Parathyroid adenoma (tissue), 2 donors: ENCODE data around the gene TAF5L.
"Not testable (repeated sequence)": the region's sequence is repeated elsewhere in the genome, so short reads cannot be mapped to it uniquely, and the experiment has no call there.

Experiments used
- H2AFZ ChIP-seq: fragments of 300-600 bp; sonication (generic); one replicate; pipeline ENCODE4 v1.7.0; 2017; ENCODE audit warnings: antibody characterized with exemption, mild to moderate bottlenecking
- H3K27ac ChIP-seq: fragments of 300-600 bp; sonication (generic); one replicate; pipeline ENCODE4 v1.7.0; 2017
- H3K27me3 ChIP-seq: fragments of 300-600 bp; sonication (generic); one replicate; pipeline ENCODE4 v1.7.0; 2017; ENCODE audit warnings: low read length; ENCODE audit not compliant: control insufficient read depth, insufficient read depth
- H3K36me3 ChIP-seq: fragments of 300-600 bp; sonication (generic); one replicate; pipeline ENCODE4 v1.7.0; 2017; ENCODE audit warnings: low read length; ENCODE audit not compliant: control insufficient read depth, insufficient read depth
- H3K4me1 ChIP-seq: fragments of 300-600 bp; sonication (generic); one replicate; pipeline ENCODE4 v1.7.0; 2017; ENCODE audit warnings: control low read depth
- H3K4me2 ChIP-seq: fragments of 300-600 bp; sonication (generic); one replicate; pipeline ENCODE4 v1.7.0; 2017; ENCODE audit warnings: low read length
- H3K4me3 ChIP-seq: fragments of 300-600 bp; sonication (generic); one replicate; pipeline ENCODE4 v1.7.0; 2017; ENCODE audit warnings: low read depth, low read length
- H3K79me2 ChIP-seq: fragments of 300-600 bp; sonication (generic); one replicate; pipeline ENCODE4 v1.7.0; 2017; ENCODE audit warnings: control low read depth
- H3K9ac ChIP-seq: fragments of 300-600 bp; sonication (generic); one replicate; pipeline ENCODE4 v1.7.0; 2017; ENCODE audit warnings: mild to moderate bottlenecking
- H3K9me3 ChIP-seq: fragments of 300-600 bp; sonication (generic); one replicate; pipeline ENCODE4 v1.7.0; 2017; ENCODE audit warnings: low read length; ENCODE audit not compliant: control insufficient read depth
- CTCF ChIP-seq: fragments of 300-600 bp; sonication (generic); IDR thresholded peaks from one replicate; pipeline ENCODE4 v1.7.0; 2017; ENCODE audit warnings: antibody characterized with exemption, mild to moderate bottlenecking
- donor health status: primary hyperparathyroidism.

Gene TAF5L

GRCh38 chr1:229561141-229561540, 64.8 kb downstream of the TAF5L start:
- Histone ChIP-seq H3K9me3 (no peaks in the 10 kb centered on the region), H3K79me2 (peaks cover 7% of the 10 kb centered on the region), H3K4me1 (no peaks in the 10 kb centered on the region), H3K4me3 (no peak overlapping the region), H3K27ac (no peak overlapping the region), H3K9ac (no peak overlapping the region), H3K36me3 (no peaks in the 10 kb centered on the region), H2AFZ (no peak overlapping the region), H3K27me3 (no peaks in the 10 kb centered on the region), H3K4me2 (no peak overlapping the region)
- TF ChIP-seq CTCF = no peak

GRCh38 chr1:229560124-229560523, 65.8 kb downstream of the TAF5L start:
- H3K79me2 ChIP-seq, H3K27ac ChIP-seq, H3K4me1 ChIP-seq, H3K9me3 ChIP-seq, H3K4me2 ChIP-seq, H3K27me3 ChIP-seq, H3K4me3 ChIP-seq, H2AFZ ChIP-seq, H3K9ac ChIP-seq, H3K36me3 ChIP-seq: not testable (repeated sequence)

GRCh38 chr1:229559336-229559801, 66.6 kb downstream of the TAF5L start:
- H2AFZ ChIP-seq = peak overlapping the region; percentile 89
- H3K4me2 ChIP-seq = peak overlapping the region; percentile 61
- H3K4me3 ChIP-seq = peak overlapping the region; percentile 51
- not testable (repeated sequence) for H3K4me1 ChIP-seq, H3K27me3 ChIP-seq, H3K9ac ChIP-seq, H3K79me2 ChIP-seq, H3K36me3 ChIP-seq, H3K9me3 ChIP-seq
- H3K27ac ChIP-seq = peak overlapping the region; percentile 33

GRCh38 chr1:229558460-229559335, 67.2 kb downstream of the TAF5L start, which contains the start of gene ABCB10:
Gene ABCB10, minus strand, starts transcription at chr1:229558707. Its CDS starts 55 bp downstream, at chr1:229558652.
- peak; percentile 77 for TF ChIP-seq CTCF
- no peaks in the 10 kb centered on the region for H3K4me1 ChIP-seq
- H3K9ac ChIP-seq = no peak within 1 kb of the TSS
- H3K4me2 ChIP-seq = peak within 1 kb of the TSS; percentile 86
- H3K27ac ChIP-seq = peak within 1 kb of the TSS; percentile 33
- H3K4me3 ChIP-seq = peak within 1 kb of the TSS; percentile 59
- no peaks in the 10 kb centered on the region for H3K36me3 ChIP-seq
- H3K9me3 ChIP-seq = no peaks in the 10 kb centered on the region
- H3K27me3 ChIP-seq = no peaks in the 10 kb centered on the region
- peak within 1 kb of the TSS; percentile 89 for H2AFZ ChIP-seq
- H3K79me2 ChIP-seq = peaks cover 7% of the 10 kb centered on the region

GRCh38 chr1:229557913-229558414, 68.0 kb downstream of the TAF5L start:
- Histone ChIP-seq H3K4me2 (peak overlapping the region; percentile 86), H3K36me3 (no peaks in the 10 kb centered on the region), H3K27me3 (no peaks in the 10 kb centered on the region), H3K9me3 (no peaks in the 10 kb centered on the region), H2AFZ (peak overlapping the region; percentile 76), H3K27ac (no peak overlapping the region), H3K4me3 (peak overlapping the region; percentile 59), H3K79me2 (peaks cover 7% of the 10 kb centered on the region), H3K9ac (no peak overlapping the region), H3K4me1 (no peaks in the 10 kb centered on the region)
- no peak for TF ChIP-seq CTCF
